GM13976 (cell line): ENCODE measurements around the gene KCNS3.
"Not testable (repeated sequence)": the region's sequence is repeated elsewhere in the genome, so short reads cannot be mapped to it uniquely, and the experiment has no call there.

Source experiments
- DNase-seq: peaks from one replicate; pipeline ENCODE4 v3.0.0; 2012; ENCODE audit warnings: low spot score
- in situ Hi-C: fragments of 300-500 bp; cut with MboI; formaldehyde crosslinking; loops from one replicate; pipeline ENCODE4 v1.12.0; 2022; ENCODE audit warnings: low sequenced_read_pairs, mixed read lengths, inconsistent platforms; ENCODE audit not compliant: unreplicated experiment
- TF ChIP-seq, protein P1 (sequence below): IDR thresholded peaks from 2 replicates; pipeline ENCODE4 v1.5.1; 2012; ENCODE audit warnings: borderline replicate concordance, mild to moderate bottlenecking; ENCODE audit not compliant: insufficient read depth; ENCODE audit errors: extremely low read depth, missing control alignments, control extremely low read depth

KCNS3 gene

GRCh38 chr2:17960925-17961324, 82.5 kb downstream of the KCNS3 start:
- in situ Hi-C loops = no loop called here
- TF ChIP-seq, protein P1, sequence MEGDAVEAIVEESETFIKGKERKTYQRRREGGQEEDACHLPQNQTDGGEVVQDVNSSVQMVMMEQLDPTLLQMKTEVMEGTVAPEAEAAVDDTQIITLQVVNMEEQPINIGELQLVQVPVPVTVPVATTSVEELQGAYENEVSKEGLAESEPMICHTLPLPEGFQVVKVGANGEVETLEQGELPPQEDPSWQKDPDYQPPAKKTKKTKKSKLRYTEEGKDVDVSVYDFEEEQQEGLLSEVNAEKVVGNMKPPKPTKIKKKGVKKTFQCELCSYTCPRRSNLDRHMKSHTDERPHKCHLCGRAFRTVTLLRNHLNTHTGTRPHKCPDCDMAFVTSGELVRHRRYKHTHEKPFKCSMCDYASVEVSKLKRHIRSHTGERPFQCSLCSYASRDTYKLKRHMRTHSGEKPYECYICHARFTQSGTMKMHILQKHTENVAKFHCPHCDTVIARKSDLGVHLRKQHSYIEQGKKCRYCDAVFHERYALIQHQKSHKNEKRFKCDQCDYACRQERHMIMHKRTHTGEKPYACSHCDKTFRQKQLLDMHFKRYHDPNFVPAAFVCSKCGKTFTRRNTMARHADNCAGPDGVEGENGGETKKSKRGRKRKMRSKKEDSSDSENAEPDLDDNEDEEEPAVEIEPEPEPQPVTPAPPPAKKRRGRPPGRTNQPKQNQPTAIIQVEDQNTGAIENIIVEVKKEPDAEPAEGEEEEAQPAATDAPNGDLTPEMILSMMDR = no peak
- DNase-seq = no peak

DNA sequence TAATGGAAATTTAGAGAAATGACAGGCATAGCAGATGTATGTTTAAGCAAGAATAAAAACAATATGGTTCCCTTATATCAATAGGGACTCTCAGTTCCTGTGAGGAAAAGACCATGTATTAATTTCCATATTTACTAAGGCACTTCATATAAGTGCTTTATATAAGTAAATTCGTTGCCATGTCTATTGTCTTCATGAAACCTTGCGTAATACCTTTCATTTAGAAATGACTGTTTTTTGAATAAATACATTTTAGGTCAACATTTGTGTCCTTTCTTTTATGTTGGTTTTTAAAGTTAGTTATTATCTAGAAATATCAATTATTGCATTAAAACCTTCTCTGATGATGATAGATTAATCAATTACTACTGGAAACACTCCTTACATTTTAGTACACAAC, 83.3 kb downstream of the KCNS3 start:
- TF ChIP-seq, protein P1 = no peak
- DNase-seq = no peak
- in situ Hi-C loops = no loop called here

DNA sequence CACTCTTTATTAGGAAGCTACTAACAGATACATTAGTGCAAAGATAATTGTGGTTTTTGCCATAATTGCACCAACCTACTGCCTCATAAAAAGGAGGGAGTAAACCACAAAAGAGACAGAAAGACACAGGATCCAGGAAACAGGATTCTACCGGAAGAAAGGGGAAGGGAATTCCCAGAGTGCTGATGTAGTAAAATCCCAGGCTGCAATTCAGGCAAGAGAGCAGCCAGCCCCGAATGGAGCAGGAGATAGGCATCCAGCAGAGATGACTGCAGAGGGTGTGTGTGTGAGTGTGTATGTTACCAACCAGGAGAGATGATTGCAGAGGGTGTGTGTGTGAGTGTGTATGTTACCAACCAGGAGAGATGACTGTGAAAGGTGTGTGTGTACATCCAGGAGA, 84.4 kb downstream of the KCNS3 start:
- in situ Hi-C loops = no loop called here

DNA sequence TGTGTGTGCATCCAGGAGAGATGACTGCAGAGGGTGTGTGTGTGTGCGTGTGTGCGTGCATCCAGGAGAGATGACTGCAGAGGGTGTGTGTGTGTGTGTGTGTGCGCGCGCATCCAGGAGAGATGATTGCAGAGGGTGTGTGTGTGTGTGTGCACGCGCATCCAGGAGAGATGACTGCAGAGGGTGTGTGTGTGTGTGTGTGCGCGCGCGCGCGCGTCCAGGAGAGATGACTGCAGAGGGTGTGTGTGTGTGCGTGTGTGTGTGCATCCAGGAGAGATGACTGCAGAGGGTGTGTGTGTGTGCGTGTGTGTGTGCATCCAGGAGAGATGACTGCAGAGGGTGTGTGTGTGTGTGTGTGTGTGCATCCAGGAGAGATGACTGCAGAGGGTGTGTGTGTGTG, 85.1 kb downstream of the KCNS3 start:
- DNase-seq, in situ Hi-C loops: not testable (repeated sequence)

More for the DNA sequence above, 84.4 kb downstream of the KCNS3 start:
- TF ChIP-seq, protein P1 = no peak
- DNase-seq = no peak

- TF ChIP-seq, protein P1 = no peak
- in situ Hi-C loops = no loop called here
- DNase-seq = no peak
These were observed 86.7 kb downstream of the KCNS3 start for GRCh38 chr2:17965196-17965595.

DNA sequence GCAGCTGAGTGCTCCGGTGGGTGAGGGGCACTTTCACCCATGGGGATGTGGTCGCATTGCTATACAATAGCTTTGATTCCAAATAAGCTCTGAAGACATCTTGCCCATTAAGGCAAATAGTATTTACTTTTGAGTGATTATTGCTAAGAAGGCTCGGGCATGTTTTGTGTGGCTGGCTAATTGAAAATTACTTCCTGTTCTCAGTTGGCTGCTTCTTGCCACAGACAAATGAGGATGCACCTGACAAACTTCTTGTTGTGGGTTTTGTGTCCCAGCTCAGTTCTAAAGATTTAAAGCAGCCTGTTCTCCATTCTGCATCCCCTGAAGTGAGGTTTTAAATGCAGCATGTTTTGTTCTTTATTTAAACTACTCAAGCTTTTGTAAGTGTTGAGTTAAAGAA, 88.3 kb downstream of the KCNS3 start:
- DNase-seq = no peak

DNA sequence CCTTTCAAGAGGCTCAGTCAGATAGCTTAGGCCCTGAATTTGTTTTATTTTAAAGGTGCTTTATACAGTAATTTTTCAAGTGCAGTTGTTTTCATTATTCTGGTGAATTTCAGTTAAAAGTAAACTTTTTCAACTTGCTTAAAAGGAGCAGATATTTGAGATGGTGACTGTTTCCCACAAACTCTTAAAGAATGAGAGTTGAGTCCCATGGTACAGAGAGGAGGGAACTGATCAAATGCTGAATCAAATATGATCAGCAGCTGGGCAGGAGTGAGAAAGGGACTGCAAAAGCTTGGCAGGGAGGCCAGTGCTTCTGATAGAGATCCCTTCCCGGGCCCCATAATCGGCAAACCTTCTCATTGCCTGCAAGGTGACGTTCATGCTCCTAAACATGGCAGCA, 91.2 kb downstream of the KCNS3 start:
- DNase-seq = no peak
- TF ChIP-seq, protein P1 = no peak
- in situ Hi-C loops = no loop called here

More for the DNA sequence above, 88.3 kb downstream of the KCNS3 start:
- TF ChIP-seq, protein P1 = no peak
- in situ Hi-C loops = no loop called here
